AG09309 (cell line): ENCODE results near the gene ROR1.

Experiments used
- DNase-seq: peaks from one replicate; pipeline ENCODE4 v3.0.0-alpha.2; 2010; ENCODE audit warnings: low read depth
- H3K4me3 ChIP-seq: 2 replicates; pipeline ENCODE4 v1.5.1; 2011; ENCODE audit warnings: mild to moderate bottlenecking, low read depth, low read length, moderate library complexity; ENCODE audit not compliant: control insufficient read depth
- CTCF ChIP-seq: IDR thresholded peaks from 2 replicates; pipeline ENCODE4 v1.5.1; 2011; ENCODE audit warnings: mild to moderate bottlenecking, low read depth, low read length, inconsistent platforms; ENCODE audit not compliant: insufficient read depth, control insufficient read depth; ENCODE audit errors: missing control alignments

The ROR1 gene

DNA sequence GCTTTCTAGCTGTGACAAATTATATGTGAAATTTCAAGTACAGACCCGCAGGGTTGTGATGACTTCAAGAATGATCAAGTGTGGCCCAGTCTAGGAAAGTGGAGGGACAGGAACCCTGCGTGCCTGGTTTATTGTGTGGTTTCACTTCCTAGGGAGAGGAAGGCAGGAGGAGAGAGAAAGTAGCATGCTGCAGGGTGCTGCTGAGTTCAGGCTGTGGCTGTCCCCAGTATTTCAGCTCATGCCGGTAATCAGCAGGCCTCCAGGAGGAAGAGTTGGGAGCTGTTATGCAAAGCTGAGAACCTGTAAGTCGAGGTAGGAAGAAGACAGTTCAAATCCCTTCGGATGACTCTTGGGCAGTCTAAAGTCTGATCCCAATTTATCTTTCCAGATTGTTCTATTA lies 140.4 kb downstream of the ROR1 start:
- DNase-seq, result no peak
- no peak overlapping the region for H3K4me3 ChIP-seq
- no peak for TF ChIP-seq CTCF

DNA sequence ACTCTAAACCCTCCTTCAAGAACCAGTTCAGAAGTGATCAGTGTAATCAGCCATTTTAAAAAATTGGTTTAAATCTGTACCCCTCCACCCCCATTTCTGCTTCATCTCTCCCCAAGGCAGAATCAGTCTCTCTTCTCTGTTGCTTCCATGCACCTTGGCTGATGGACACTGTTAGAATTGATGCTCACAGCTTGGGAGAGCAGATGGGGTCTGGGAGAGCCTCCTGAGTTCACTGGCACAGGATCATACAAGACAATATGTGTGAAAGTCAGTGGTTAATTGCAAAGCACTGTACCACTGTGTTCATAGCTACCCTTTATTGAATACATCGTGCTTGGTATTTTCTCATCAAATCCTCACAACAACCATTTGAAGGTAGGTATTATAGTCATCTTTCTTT lies 140.9 kb downstream of the ROR1 start:
- H3K4me3 ChIP-seq, result no peak overlapping the region
- TF ChIP-seq CTCF, result no peak
- no peak for DNase-seq

DNA sequence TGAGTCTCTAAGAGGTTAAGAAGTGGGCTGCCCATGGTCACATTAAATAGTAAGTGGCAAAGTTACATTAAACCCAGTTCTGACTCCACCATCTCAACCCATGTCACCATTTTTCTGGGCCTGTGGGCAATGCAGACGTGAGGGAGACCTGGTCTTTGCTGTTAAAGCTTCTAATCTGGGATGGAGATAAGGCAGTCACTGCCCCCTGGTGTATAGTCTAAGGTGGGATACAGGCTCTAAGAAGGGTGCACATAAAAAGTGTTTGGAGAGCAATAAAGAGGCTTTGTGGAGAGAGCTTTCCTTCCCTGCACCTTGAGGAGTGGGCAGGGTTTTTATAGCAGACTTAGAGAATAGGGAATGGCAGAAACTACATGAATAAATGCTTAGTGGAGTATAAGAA lies 141.3 kb downstream of the ROR1 start:
- no peak for DNase-seq
- no peak overlapping the region for H3K4me3 ChIP-seq
- TF ChIP-seq CTCF, result peak; percentile 43

GRCh38 chr1:63916485-63917360 lies 142.9 kb downstream of the ROR1 start:
- no peak for DNase-seq
- no peak for TF ChIP-seq CTCF

DNA sequence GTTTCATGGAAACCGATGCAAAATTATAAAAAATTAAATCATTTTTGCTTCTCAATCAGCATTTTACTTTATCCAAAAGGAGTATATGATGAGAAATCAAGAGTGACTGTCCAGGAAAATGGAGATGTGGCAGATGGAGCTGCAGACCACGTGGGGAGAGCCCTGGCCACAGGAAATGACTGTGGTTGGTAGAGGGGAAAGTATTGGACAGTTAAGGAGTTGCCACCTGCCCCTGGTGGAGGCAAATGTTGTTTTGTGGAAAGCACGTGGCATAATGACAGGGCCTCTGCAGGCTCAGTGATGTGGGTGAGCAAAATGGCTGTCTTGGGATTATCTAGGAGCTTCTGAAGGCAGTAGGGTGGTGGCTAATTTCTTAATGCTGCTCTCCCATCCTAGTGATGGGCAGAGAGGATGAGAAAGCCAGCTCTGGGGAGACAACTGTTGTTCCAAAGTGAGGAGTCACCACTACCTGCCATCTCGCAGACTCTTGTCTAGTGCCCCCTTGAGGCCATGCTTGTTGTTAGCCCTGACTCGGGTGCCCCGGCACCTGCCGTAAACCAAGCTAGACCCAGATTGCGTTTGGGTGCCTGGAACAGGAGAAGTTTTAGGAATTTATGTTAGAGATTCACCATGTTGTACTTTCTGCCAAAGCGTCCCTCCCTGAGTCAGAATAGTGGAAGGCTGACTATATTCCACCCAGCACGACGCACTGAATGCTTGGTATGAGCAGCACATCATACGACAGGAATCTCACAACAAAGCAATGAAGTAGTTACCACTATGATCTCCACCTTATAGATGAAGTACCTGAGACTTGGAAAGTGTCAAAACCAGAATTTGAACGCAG lies 144.0 kb downstream of the ROR1 start:
- no peak for DNase-seq
- TF ChIP-seq CTCF, result peak; percentile 25
- H3K4me3 ChIP-seq, result no peak overlapping the region

More at GRCh38 chr1:63916485-63917360, 142.9 kb downstream of the ROR1 start:
- no peak overlapping the region for H3K4me3 ChIP-seq

DNA sequence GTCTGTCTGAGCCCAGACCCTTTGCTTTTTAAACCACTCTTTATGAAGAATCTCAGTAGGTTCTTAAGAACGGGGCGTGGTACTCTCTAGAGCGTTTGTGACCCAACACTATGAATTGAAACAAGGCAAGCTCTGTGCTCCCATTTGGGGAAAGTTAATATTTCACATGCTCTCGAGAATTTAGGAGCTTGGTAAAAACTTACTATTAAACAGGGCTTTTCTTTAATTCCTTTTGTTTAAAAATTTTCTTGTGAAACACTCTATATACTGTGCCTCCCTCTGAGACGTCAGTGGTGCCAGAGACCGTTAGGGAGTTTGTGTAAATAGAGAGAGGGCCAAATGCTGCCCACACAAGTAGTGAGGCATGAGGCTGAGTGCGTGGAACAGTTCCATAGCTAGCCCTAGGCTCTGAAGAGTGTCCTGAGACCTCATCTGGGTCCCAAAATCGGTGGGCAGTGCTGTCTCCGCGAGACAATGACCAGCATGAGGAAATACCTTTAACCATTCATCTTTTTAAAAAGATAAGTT lies 144.7 kb downstream of the ROR1 start:
- DNase-seq, result no peak
- TF ChIP-seq CTCF, result no peak
- H3K4me3 ChIP-seq, result no peak overlapping the region
